Endothelial cell (in vitro differentiated cells): ENCODE results near the gene PPP1CA. TPM values are rescaled to one million over a fixed set of nuclear protein-coding genes. Genes with fewer than 3 reads are reported as not detected.
"Not testable (repeated sequence)": the region's sequence is repeated elsewhere in the genome, so short reads cannot be mapped to it uniquely, and the experiment has no call there.

Experiments used
- DNase-seq: peaks from one replicate; pipeline ENCODE4 v3.0.0; 2021; ENCODE audit warnings: low spot score
- H3K27ac Mint-ChIP-seq: one replicate; pipeline ENCODE4 v1.8.0; 2021; ENCODE audit warnings: mixed read lengths, inconsistent platforms; ENCODE audit not compliant: unreplicated experiment
- H3K27me3 Mint-ChIP-seq: one replicate; pipeline ENCODE4 v1.8.0; 2021; ENCODE audit warnings: mild to moderate bottlenecking, moderate library complexity, mixed read lengths, inconsistent platforms; ENCODE audit not compliant: unreplicated experiment
- H3K36me3 Mint-ChIP-seq: one replicate; pipeline ENCODE4 v1.8.0; 2021; ENCODE audit warnings: mild to moderate bottlenecking, low read depth, mixed read lengths, inconsistent platforms; ENCODE audit not compliant: unreplicated experiment
- H3K4me1 Mint-ChIP-seq: one replicate; pipeline ENCODE4 v1.8.0; 2021; ENCODE audit warnings: mild to moderate bottlenecking, mixed read lengths, inconsistent platforms; ENCODE audit not compliant: unreplicated experiment
- H3K4me3 Mint-ChIP-seq: one replicate; pipeline ENCODE4 v1.8.0; 2021; ENCODE audit warnings: mild to moderate bottlenecking, mixed read lengths, inconsistent platforms; ENCODE audit not compliant: unreplicated experiment
- H3K9me3 Mint-ChIP-seq: one replicate; pipeline ENCODE4 v1.8.0; 2021; ENCODE audit warnings: mixed read lengths, inconsistent platforms; ENCODE audit not compliant: unreplicated experiment
- total RNA-seq: library from RNA; stranded (reverse); fragmentation: NEBNext Ultra II Directional; extraction: Animal tissue kit (Norgen Biotek cat#: 25700); gene quantifications from one replicate; pipeline ENCODE4 v1.2.1, GENCODE V29; 2021; ENCODE audit not compliant: unreplicated experiment
- TF ChIP-seq, protein P1 (sequence below): fragments of 200-600 bp; sonication (generic); IDR thresholded peaks from one replicate; pipeline ENCODE4 v1.5.0; 2021; ENCODE audit warnings: antibody characterized with exemption; ENCODE audit not compliant: unreplicated experiment

PPP1CA gene
- total RNA-seq, 1 donor from 2014 or later = 249 TPM

DNA sequence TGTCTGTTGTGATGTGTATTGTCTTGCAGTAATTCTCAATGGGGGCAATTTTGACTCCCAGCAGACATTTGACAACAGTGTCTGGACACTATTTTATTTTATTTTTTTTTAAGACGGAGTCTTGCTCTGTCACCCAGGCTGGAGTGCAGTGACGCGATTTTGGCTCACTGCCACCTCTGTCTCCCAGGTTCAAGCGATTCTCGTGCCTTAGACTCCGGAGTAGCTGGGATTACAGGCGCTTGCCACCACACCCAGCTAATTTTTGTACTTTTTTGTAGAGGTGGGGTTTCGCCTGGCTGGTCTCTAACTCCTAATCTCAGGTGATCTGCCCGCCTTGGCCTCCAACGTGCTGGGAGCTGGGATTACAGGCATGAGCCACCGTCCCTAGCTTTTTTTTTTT lies 28.1 kb upstream of the PPP1CA start:
- TF ChIP-seq, protein P1, sequence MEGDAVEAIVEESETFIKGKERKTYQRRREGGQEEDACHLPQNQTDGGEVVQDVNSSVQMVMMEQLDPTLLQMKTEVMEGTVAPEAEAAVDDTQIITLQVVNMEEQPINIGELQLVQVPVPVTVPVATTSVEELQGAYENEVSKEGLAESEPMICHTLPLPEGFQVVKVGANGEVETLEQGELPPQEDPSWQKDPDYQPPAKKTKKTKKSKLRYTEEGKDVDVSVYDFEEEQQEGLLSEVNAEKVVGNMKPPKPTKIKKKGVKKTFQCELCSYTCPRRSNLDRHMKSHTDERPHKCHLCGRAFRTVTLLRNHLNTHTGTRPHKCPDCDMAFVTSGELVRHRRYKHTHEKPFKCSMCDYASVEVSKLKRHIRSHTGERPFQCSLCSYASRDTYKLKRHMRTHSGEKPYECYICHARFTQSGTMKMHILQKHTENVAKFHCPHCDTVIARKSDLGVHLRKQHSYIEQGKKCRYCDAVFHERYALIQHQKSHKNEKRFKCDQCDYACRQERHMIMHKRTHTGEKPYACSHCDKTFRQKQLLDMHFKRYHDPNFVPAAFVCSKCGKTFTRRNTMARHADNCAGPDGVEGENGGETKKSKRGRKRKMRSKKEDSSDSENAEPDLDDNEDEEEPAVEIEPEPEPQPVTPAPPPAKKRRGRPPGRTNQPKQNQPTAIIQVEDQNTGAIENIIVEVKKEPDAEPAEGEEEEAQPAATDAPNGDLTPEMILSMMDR = no peak
- Mint-ChIP-seq H3K36me3 (peaks cover 10% of the 10 kb centered on the region), H3K27ac (no peak overlapping the region), H3K27me3 (peaks cover 17% of the 10 kb centered on the region), H3K9me3 (no peaks in the 10 kb centered on the region), H3K4me1 (peaks cover 3% of the 10 kb centered on the region), H3K4me3 (no peak overlapping the region)
- DNase-seq = no peak

- Mint-ChIP-seq H3K9me3 (no peaks in the 10 kb centered on the region), H3K4me3 (peak overlapping the region; percentile 99), H3K36me3 (peaks cover 10% of the 10 kb centered on the region), H3K27me3 (peaks cover 17% of the 10 kb centered on the region), H3K27ac (no peak overlapping the region), H3K4me1 (peaks cover 3% of the 10 kb centered on the region)
- TF ChIP-seq, protein P1 = no peak
- DNase-seq = no peak
Measured at GRCh38 chr11:67429038-67429668, 27.5 kb upstream of the PPP1CA start.

GRCh38 chr11:67428052-67429001 lies 26.7 kb upstream of the PPP1CA start, which contains the start of gene RPS6KB2:
Gene RPS6KB2, plus strand, starts transcription at chr11:67428494. Its CDS starts 52 bp downstream, at chr11:67428546.
- peak; percentile 99 for DNase-seq
- Mint-ChIP-seq H3K27ac (peak within 1 kb of the TSS; percentile 75), H3K27me3 (peaks cover 17% of the 10 kb centered on the region), H3K4me3 (peak within 1 kb of the TSS; percentile 99), H3K4me1 (peaks cover 3% of the 10 kb centered on the region), H3K9me3 (no peaks in the 10 kb centered on the region), H3K36me3 (peaks cover 10% of the 10 kb centered on the region)
- TF ChIP-seq, protein P1 = no peak

GRCh38 chr11:67427364-67427859 lies 25.8 kb upstream of the PPP1CA start:
- Mint-ChIP-seq H3K4me3 (peak overlapping the region; percentile 99), H3K27ac (peak overlapping the region; percentile 42), H3K36me3 (peaks cover 10% of the 10 kb centered on the region), H3K27me3 (peaks cover 17% of the 10 kb centered on the region)
- H3K9me3 Mint-ChIP-seq, H3K4me1 Mint-ChIP-seq, DNase-seq: not testable (repeated sequence)

- no peak for DNase-seq
- Mint-ChIP-seq H3K4me3 (no peak overlapping the region), H3K27ac (no peak overlapping the region), H3K36me3 (no peaks in the 10 kb centered on the region), H3K27me3 (peaks cover 17% of the 10 kb centered on the region), H3K4me1 (peaks cover 3% of the 10 kb centered on the region), H3K9me3 (no peaks in the 10 kb centered on the region)
- TF ChIP-seq, protein P1 = no peak
Measured at GRCh38 chr11:67423891-67424613, 22.4 kb upstream of the PPP1CA start.
